ENCODE measurements around the gene AMBRA1.

Gene AMBRA1

DNA sequence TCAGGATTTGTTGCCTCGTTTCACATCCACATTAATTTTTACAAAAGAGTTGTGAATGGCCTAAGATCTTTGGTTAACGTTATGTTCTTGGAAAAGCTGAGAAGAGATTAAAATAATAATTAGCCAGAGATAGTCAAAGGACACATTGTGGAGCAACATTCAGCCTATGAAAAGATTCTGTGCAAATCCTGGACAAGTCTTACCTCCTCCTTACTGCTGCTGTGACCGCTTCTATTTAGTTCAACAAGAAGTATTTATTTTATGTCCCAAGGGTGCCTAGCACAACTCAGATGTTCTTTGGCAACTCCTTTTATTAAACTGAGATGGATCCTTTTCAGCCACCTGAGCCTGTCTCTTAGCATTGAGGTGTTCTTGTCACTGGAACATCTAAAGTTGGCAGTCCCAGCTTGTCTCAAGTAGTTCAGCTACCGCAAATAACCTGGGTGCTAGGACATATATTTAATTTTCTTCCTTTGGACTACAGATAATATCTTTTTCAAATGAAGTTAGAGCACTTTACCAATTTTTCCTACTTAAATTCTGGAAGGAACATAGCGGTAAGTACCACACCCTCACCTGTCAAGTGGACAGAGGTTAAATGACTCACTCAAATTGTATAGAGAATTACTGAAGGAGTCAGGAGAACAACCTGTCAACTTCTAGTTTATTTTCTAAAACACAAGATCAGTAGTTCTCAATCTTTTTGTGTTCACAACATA lies 121.7 kb downstream of the AMBRA1 start:
- no peak for DNase-seq

DNA sequence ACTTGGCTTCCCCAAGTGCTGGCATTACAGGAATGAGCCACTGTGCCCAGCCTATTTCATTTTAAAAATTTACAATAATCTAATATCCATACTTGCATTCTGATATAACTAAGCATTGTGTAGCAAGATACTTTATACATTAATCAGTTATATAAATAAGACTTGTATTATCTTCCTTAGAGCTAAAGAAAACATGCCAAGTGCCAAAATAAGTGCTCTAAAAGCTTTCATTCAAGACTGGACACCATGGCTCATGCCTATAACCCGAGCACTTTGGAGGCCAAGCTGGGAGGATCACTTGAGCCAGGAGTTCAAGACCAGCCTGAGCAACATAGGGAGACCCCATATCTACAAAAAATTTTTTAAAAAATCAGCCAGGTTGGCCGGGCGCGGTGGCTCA lies 123.9 kb downstream of the AMBRA1 start:
- DNase-seq, result no peak

DNA sequence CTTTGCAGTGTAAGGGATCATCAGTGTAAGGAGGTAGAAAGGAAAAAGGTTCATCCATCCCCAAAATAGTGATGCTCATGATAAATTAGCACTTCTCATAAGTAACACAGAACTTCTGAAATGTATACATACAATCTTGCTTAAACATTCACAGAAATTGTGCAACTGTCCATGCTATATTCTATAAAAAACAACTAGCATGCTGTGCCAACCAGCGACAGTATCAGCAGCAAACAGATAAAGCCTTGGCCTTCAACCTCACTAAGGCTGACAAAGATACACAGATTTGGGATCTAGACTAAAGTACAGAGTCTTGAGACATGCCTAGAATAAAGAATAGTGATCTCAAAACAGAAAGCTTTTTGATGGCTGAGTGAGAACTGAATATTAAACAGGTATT lies 128.1 kb downstream of the AMBRA1 start:
- no peak for DNase-seq

DNA sequence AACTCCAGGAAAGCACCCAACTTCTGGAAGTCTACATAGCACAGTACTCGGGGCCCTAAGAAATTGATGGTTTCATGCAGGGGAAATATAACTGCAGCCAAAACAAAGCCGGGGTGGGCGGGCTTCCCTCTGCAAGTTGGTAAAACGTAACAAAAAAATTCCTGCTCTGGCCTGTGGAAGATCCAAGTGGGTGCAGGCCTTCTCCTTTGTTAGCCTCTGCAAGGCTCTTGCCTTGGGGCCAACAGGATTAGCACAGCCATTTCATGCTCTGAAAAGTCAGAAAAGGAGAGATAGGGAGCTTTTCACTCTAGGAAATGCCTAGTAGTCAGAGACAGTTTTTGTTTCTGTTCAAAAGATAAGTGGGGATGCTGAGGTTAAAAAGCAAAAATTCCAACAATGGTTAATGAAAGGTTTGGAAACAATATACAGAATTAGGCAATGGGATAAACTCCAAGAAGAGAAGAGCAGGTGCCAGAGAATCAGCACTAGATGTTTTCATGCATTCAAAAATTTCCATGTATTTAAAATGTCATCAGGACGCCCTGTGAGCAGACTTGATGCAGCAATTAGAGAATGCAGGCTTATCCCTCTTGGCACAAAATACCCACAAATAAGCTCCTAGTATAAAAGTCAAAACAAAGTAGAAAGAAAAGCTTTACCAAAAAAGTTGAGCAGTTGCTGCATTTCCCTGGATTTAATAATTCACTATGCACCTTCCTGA lies 130.0 kb downstream of the AMBRA1 start:
- no peak for DNase-seq

DNA sequence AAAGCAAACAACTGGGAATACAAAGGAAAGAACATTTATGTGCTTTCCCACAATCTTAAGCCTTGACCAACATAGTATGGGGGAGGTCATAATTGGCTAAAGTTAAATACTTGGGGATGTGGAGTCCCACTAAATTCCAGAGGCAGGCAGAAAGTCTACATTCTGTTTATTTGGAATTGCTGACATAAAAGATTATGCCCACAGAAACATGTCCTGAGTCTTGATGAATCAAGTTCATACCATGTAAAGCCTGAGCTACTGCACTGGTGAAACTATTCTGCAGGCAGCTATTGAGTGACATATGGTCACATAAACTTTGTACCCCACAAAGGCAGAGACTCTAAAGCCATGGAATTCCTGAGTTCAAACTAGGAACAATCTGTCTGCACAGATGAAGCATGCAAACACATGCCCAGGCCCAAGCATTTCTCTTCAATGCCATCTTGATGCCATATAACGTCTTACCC lies 132.3 kb downstream of the AMBRA1 start:
- no peak for DNase-seq

DNA sequence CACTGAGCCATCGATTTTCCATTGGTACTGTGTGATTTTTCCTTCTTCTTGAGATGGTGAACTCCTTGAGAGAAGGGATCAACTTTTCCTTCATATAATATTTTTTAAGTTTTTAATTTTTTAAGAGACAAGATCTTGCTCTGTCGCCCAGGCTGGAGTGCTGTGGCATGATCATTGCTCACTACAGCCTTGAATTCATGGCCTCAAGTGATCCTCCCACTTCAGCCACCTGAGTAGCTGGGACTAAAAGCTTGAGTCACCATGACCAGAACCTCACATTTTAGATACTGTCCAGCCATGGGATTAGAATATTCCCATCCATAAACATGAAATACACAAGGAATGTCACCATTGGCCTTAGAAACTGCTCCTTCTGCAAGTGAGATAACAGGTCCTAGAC lies 135.3 kb downstream of the AMBRA1 start:
- DNase-seq, result no peak

DNA sequence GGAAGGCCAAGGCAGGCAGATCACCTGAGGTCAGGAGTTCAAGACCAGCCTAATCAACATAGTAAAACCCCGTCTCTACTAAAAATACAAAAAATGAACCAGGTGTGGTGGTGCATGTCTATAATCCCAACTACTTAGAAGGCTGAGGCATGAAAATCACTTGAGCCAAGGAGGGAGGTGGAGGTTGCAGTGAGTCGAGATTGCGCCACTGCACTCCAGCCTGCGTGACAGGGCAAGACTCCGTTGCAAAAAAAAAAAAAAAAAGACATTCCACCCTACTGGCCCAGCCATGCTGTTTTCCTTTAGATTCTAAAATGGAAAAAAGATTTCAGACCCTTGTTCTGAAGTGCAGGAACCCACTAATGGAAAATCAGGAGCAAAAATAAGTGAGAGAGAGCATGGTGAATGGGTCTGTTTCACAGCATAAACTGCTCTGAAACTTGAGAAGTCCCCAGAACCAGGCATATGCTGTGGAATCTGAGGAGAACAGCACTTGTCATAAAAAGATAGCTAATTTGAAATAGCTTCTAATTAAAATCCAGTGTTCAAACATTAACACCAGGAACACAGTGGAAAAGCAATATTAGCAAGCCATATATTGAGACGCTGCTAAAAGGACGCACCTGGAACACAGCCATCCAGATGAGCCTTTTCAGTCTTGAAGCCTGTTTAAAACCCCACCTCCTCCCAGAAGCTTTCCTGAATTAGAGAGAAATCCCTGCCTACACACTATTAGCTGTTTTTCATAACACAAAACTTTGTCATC lies 136.0 kb downstream of the AMBRA1 start:
- no peak for DNase-seq

DNA sequence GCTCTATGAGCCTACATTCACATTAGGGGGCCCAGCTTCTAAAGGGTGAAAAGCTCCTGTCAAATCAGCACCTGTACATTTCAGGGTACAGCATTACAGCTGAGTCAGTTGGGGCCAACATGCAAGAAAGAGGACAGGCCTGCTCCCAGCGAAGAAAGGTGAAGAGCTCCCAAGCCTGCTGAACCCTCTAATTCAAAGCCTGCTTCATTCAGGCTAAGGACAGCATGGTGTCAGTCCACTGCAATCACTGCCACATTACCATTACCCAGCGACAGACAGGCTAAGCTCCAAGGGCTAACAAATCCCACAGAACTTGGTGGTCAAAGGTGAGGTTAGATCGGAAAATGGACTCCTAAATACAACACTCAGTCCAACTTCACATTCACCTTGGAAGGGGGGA lies 136.8 kb downstream of the AMBRA1 start:
- DNase-seq, result no peak

DNA sequence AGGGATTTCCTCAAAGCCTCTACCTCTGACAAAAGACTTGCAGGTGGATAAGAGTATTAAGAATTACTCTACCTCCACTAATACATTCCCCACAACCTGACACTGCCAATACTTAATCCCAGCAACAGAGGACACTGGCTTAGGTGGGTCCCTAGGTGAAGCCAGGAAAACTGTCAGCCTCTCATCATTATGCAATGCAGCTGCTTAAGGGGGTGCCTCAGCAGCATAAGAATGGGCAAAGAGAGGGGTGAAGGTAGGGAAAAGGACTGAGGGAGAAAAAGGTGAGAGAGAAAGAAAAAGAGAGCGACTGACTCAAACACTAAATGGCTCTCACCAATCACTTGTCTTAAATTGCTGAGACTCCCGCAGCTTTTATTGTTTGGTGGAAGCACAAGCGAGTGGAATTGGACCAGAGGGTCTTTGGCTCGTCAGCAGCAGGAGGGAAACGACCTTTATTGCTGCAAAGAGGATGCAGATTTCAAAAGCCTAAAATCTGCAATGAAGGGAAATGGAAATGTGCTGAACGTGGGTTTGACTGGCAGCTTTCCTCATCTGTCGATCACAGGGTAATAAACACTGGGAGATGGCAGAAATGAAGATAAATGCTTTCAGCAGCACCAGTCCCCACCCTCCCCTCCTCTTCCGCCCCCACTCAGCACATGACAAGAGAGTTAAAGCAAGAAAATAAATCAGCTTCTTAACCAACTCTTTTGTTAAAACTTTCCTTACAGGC lies 137.4 kb downstream of the AMBRA1 start:
- DNase-seq, result no peak

DNA sequence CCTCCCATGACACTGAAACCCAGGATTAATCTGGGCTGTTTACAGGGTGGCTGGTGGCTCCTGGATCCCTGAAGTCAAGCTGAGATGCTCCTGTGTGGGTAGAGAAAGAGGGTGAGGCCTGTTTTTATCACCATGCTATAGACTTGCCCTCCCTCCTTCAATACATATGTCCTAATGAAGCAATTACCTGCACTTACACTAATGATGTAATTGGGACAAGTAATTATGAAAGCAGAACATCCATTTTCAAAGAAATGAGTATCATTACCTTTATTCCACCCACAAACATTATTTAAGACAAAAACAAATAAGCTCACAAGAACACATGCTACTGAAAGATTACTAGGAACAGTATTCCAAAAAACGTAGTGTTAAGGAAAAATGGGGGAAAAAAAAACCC lies 138.0 kb downstream of the AMBRA1 start:
- DNase-seq, result no peak

DNA sequence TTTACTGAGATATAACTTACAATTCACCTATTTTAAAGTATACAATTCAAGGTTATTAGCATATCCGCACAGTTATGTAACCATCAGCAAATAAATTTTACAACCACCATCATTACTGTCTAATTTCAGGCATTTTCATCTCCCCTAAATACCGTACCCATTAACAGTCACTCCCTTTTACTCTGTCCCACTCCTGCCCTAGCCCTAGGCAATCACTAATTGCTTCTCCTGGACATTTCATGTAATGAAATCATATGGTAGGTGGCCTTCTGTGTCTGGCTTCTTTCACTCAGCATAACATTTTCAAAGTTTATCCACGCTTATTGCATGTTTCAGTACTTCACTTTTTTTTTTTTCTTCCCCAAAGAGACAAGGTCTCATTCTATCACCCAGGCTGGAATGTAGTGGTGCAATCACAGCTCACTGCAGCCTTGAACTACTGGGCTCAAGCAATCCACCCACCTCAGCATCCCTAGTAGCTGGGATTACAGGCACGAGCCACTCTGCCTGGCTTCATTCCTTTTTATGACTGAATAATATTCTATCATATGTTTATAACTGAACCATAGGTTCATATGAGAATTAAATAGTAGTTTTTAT lies 140.8 kb downstream of the AMBRA1 start:
- no peak for DNase-seq

DNA sequence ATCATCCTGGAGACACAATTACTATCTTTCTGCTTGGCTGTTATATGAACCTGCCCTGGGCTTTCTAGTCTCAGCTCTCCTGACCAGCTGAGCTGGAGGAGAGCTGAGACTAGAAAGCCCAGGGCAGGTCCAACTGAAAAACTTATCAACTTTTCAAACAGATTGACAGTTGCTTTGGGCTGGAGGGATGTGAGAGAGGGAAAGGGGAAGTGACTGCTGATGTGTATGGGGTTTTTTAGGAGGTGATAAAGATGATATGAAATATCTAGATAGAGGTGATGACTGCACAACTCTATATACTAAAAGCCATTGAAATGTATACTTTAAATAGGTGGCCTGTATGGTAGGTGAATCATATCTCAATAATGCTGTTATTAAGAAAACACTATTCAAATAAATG lies 142.1 kb downstream of the AMBRA1 start:
- DNase-seq, result no peak

DNA sequence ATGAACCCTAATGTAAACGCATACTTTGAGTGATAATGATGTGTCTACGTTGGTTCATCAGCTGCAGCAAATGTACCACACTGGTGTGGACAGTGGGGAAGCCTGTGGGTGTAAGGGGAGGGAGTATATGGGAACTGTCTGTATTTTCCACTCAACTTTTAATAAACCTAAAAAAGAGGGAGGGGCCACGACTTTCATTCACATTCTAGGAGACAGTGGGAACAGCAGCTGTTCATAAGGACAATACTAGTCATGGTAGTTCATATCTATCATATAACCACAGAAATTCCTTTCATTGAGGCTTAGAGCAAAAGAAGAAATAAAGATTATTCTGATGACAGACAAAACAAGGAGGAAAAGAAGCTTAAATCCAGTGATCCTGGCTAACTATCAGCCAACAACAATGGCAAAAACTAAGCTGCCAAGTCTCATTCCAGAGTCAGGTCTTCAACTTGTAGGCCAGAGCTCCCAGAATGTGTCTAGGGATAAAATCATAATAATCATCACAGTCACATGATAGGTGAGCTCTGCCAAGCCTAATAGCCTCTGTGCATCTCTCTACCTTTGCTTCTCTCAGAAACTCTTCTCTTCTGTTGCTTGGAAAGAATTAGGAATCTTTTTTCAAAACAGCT lies 142.9 kb downstream of the AMBRA1 start:
- no peak for DNase-seq

DNA sequence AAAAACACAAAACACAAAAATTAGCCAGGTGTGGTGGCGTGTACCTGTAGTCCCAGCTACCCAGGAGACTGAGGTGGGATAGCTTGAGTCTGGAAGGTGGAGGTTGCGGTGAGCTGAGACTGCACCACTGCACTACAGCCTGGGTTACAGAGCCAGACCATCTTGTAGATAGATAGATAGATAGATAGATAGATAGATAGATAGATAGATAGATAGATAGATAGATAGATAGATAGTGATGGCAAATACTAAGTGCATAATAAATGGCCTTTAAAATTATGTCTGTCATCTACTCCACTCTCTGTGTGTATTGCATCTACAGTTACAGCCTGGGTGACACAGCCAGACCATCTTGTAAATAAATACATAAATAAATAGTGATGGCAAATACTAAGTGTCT lies 146.3 kb downstream of the AMBRA1 start:
- no peak for DNase-seq

DNA sequence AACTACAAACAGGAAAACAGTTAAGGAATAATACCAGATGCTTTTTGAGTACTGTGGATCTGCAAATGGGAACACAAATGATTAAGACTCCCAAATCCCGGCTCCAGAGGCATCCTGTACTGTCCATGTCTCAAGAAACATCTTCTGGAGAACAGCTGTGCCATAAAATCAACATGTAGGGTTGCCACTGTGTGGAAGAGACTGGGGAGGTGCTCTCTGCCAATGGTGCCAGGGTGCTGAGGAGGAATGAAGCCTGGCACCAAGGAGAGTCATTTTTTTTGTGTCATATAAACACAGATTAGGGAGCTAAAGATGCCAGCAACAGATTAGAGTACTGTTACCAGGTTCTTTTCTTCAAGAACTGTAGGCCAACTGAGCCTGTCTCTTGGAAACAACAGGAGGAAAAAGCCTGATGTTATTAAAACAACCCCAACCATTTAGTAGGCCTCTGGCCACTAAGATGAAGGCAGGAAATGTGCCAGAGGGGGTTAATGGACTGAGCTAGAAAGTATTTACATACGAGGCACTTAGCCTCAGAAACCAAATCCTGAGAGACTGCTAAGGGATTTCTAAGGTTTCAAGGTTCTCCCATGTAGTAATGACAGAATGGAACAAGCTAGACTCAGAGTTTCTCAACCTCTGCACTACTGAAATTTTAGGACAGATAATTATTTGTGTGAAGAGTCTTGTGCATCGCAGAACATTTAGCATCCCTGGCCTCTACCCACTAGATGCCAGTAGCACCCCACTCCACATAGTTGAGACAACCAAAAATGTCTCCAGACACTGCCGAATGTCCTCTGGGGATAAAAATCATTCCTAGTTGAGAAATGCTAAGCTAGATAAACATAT lies 147.7 kb downstream of the AMBRA1 start:
- no peak for DNase-seq

DNA sequence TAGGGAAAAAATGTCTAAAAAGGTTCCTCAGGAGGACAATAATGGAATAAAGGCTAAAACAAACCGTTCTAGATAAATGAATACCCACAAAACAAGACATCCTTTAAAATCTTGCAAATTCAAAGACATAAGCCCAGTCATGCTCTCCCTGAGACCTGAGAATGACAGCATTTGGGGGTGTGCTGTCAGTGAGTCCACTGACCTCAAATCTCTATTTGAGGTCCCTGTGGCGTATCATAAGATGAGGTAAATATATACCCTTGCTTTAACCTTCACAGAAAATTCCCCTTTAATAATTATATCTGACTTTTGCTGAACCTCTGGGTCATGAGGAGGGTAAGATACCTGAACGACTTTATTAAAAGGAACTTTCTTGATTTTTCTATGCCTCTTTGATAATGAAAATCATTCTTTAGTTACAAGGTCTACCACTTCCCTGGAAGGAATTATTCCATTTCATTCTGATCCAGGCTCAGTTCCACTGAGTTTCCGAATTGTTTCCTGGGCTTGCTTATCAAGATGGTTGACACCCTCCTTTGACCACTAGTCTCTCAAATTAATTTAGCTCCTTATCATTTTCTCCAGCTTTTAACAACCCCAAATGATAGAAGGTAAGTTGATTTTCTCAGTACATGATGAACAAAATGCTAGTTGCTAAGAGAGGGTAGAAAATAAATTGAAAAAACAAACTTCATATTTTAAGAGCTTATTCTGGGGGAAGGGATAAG lies 148.5 kb downstream of the AMBRA1 start:
- DNase-seq, result no peak

DNA sequence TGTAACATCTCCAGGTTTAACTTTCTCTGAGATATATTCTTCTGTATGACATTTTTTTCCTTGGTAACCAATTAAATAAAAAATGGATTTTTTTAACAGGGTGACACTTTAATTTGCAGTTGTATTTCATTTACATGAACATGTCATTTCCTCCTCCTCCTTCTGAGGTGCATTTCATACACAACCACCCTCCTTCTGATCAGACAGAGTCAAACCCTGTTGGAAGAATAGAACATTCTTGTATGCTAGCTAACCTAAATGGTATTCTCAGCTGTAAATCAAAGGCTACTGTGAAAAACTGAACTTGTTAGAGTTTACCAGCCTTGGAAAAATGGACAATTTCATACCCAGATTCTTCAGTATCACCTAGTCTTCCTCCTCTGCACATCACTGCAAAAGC lies 149.5 kb downstream of the AMBRA1 start:
- no peak for DNase-seq

DNA sequence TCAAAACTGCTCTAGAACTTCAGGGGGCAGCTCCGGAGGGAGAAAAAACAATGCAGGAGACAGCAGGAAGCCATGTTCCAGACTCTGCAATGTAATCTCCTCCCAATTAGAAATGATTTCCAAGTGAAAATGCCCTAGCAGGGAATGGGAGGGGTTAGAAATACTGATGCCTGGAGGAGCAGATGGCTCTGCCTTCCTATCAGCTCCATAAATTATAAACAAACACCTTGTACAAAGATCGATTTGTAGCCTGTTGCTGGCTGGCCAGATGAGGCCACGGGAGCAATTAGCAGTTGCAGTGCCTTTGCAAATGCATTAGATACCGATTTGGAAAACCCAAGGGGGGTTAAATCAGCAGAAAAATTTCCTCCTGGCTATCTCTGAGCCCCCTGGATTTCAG lies 155.6 kb downstream of the AMBRA1 start:
- no peak for DNase-seq

DNA sequence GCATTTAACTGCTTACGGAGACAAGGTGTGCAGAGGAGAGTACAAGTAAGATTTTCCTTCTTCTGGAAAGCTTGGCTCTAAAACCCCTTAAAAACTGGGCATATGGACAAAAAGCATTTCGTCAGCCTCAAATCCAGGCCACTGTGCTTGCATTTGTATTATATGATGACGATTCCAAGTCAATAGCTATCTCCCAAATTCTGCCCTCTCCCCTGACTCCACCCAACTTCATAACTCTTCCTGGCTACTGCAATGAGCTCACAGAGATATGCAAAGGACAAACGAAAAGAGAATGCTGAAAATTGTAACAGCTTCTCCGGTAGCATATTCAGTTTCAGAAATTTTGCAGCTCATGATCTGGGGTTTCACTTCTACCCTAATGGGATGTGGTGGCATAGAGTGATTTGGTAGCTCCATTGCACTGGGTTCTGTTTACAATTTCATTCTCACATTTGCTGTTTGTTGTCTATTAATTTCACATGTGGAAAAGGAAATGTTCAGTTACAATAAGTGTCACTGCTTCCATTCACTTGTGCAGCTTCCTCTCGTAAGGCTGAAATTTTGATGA lies 156.6 kb downstream of the AMBRA1 start:
- no peak for DNase-seq

DNA sequence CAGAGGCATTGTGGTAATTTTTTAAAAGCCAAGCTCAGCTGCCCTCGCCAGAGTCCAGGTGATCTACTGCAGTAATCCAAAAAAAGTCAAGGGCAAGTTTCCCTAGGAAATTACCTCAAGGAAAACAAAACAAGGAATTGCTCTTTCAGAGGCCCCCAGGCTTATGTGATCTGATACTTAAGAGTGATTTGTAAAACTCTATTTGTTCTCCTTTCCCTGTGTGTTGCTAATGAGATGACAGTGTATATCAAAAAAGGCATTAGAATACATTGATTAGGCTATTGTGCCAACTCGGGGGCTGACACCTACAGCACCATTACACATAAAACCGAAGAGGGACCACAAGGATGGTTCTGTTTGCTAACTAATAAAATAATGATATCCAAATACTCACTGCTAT lies 157.7 kb downstream of the AMBRA1 start:
- no peak for DNase-seq
